ENCODE results near the gene UBAC2.

GRCh38 chr13:99214731-99215130, 14.1 kb downstream of the UBAC2 start:
- TF ChIP-seq EZH2phosphoT487 (IDR thresholded peaks at IDR 0.05; ENCODE audit: borderline replicate concordance, low read depth, low read length), result no peak
- no peak for TF ChIP-seq CTCF (conservative IDR thresholded peaks at IDR 0.05; ENCODE audit: low read length)

Data from OCI-LY7 (cell line).